Neuronal stem cell (in vitro differentiated cells): ENCODE data around the gene CCL18.
A peak's percentile ranks its signal among the peaks of the same experiment; 100 is the strongest.
"Not testable (repeated sequence)": the region's sequence is repeated elsewhere in the genome, so short reads cannot be mapped to it uniquely, and the experiment has no call there.

Experiments
- DNase-seq: peaks from one replicate; pipeline ENCODE4 v3.0.0-alpha.2; 2013; ENCODE audit warnings: low spot score
- H2AFZ ChIP-seq: one replicate; pipeline ENCODE4 v1.6.1; 2013; ENCODE audit warnings: mild to moderate bottlenecking, low read length, inconsistent platforms
- H2AK5ac ChIP-seq: 2 replicates; pipeline ENCODE4 v1.6.1; 2013; ENCODE audit warnings: low read depth, mild to moderate bottlenecking, inconsistent platforms, low read length, moderate library complexity, mixed read lengths
- H2BK120ac ChIP-seq: 2 replicates; pipeline ENCODE4 v1.6.1; 2013; ENCODE audit warnings: low read depth, mild to moderate bottlenecking, inconsistent platforms, low read length, moderate library complexity, mixed read lengths
- H2BK12ac ChIP-seq: one replicate; pipeline ENCODE4 v1.6.1; 2013; ENCODE audit warnings: low read length, inconsistent platforms
- H2BK15ac ChIP-seq: 2 replicates; pipeline ENCODE4 v1.6.1; 2013; ENCODE audit warnings: mild to moderate bottlenecking, low read length, inconsistent platforms, mixed read lengths
- H2BK5ac ChIP-seq: one replicate; pipeline ENCODE4 v1.6.1; 2013; ENCODE audit warnings: inconsistent platforms, mild to moderate bottlenecking, low read length, moderate library complexity
- H3K14ac ChIP-seq: one replicate; pipeline ENCODE4 v1.6.1; 2013; ENCODE audit warnings: low read length, inconsistent platforms
- H3K18ac ChIP-seq: 2 replicates; pipeline ENCODE4 v1.6.1; 2013; ENCODE audit warnings: low read length, inconsistent platforms
- H3K23ac ChIP-seq: 2 replicates; pipeline ENCODE4 v1.6.1; 2013; ENCODE audit warnings: low read depth, mild to moderate bottlenecking, mixed read lengths, low read length, inconsistent platforms; ENCODE audit not compliant: poor library complexity
- H3K27ac ChIP-seq: replicated peaks from 3 replicates; pipeline ENCODE4 v1.5.1; 2013; ENCODE audit warnings: low read length, inconsistent platforms
- H3K27me3 ChIP-seq, 3 experiments: 2 replicates each; pipeline ENCODE4 v1.6.1; 2013; ENCODE audit warnings: low read length in 3 of 3, mild to moderate bottlenecking in 2 of 3, inconsistent platforms in 1 of 3, low read depth in 1 of 3, mixed read lengths in 1 of 3, moderate library complexity in 1 of 3; ENCODE audit not compliant: control insufficient read depth in 3 of 3, insufficient read depth in 3 of 3
- H3K36me3 ChIP-seq, 2 donors: replicated peaks in 1 of 2; 2 replicates each; pipeline ENCODE4 v1.6.1; 2013; ENCODE audit warnings: low read length in 2 of 2; ENCODE audit not compliant: control insufficient read depth in 2 of 2, insufficient read depth in 2 of 2
- H3K4ac ChIP-seq: 2 replicates; pipeline ENCODE4 v1.6.1; 2013; ENCODE audit warnings: inconsistent platforms, mild to moderate bottlenecking, low read length, moderate library complexity
- H3K4me1 ChIP-seq, 2 donors: 1 replicate in 1 of 2; 2 replicates in 1 of 2; pipeline ENCODE4 v1.6.1; 2013; ENCODE audit warnings: low read length in 2 of 2, low read depth in 1 of 2; ENCODE audit not compliant: control insufficient read depth in 2 of 2, insufficient read depth in 1 of 2
- H3K4me2 ChIP-seq: one replicate; pipeline ENCODE4 v1.6.1; 2013; ENCODE audit warnings: mild to moderate bottlenecking, low read length, inconsistent platforms; ENCODE audit not compliant: insufficient read depth, poor library complexity, severe bottlenecking
- H3K4me3 ChIP-seq, 2 donors: 2 replicates each; pipeline ENCODE4 v1.5.1; 2013; ENCODE audit warnings: low read length in 2 of 2, mild to moderate bottlenecking in 2 of 2, inconsistent platforms in 1 of 2, moderate library complexity in 1 of 2
- H3K79me1 ChIP-seq: one replicate; pipeline ENCODE4 v1.6.1; 2013; ENCODE audit warnings: low read depth, mild to moderate bottlenecking, inconsistent platforms, low read length, moderate library complexity
- H3K9ac ChIP-seq: one replicate; pipeline ENCODE4 v1.6.1; 2013; ENCODE audit warnings: mild to moderate bottlenecking, low read depth, low read length, inconsistent platforms; ENCODE audit not compliant: poor library complexity
- H3K9me3 ChIP-seq, 2 donors: replicated peaks in 1 of 2; 2 replicates each; pipeline versions ENCODE3 to v1.6.1; 2013; ENCODE audit warnings: low read length in 2 of 2, mild to moderate bottlenecking in 2 of 2, inconsistent platforms in 1 of 2, low read depth in 1 of 2, mixed read lengths in 1 of 2, moderate library complexity in 1 of 2; ENCODE audit not compliant: control insufficient read depth in 2 of 2, insufficient read depth in 1 of 2
- H4K8ac ChIP-seq: one replicate; pipeline ENCODE4 v1.6.1; 2013; ENCODE audit warnings: low read depth, mild to moderate bottlenecking, inconsistent platforms, low read length, moderate library complexity
- H4K91ac ChIP-seq: one replicate; pipeline ENCODE4 v1.6.1; 2013; ENCODE audit warnings: low read length, low read depth, mild to moderate bottlenecking, inconsistent platforms; ENCODE audit not compliant: poor library complexity
- WGBS, 2 donors: extraction: QIAGEN DNeasy Blood & Tissue Kit; methylation state at CpG; one replicate each; pipeline ENCODE4 v1.1.7; 2013; ENCODE audit warnings: missing lambda C conversion rate in 2 of 2, mixed read lengths in 1 of 2; ENCODE audit not compliant: insufficient read length in 2 of 2, insufficient replicate concordance in 1 of 2; ENCODE audit errors: extremely low coverage in 2 of 2; 5-methylcytosine and 5-hydroxymethylcytosine counted together

The CCL18 gene

DNA sequence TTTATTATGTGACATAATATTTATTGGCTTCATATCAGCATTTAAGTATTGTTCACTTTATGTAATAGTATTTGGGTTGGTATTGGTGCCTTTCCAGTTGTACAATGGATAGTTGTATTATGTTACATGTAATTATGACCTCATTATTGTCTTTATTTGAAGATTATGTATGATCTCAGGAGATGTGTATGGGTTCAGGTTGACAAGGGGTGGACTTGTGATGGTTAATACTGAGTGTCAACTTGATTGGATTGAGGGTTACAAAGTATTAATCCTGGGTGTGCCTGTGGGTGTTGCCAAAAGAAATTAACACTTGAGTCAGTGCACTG lies 51.5 kb downstream of the CCL18 start:
- not testable (repeated sequence) for H2BK15ac ChIP-seq, H2BK5ac ChIP-seq, H3K18ac ChIP-seq, H4K8ac ChIP-seq, H3K4me1 ChIP-seq, H3K9ac ChIP-seq, H3K4me3 ChIP-seq, H3K36me3 ChIP-seq, H3K14ac ChIP-seq, H3K23ac ChIP-seq, H3K4me2 ChIP-seq, H2AK5ac ChIP-seq, H2AFZ ChIP-seq, H3K27me3 ChIP-seq, H4K91ac ChIP-seq, DNase-seq, H2BK12ac ChIP-seq, H3K9me3 ChIP-seq, H3K4ac ChIP-seq, H2BK120ac ChIP-seq, H3K79me1 ChIP-seq, H3K27ac ChIP-seq

DNA sequence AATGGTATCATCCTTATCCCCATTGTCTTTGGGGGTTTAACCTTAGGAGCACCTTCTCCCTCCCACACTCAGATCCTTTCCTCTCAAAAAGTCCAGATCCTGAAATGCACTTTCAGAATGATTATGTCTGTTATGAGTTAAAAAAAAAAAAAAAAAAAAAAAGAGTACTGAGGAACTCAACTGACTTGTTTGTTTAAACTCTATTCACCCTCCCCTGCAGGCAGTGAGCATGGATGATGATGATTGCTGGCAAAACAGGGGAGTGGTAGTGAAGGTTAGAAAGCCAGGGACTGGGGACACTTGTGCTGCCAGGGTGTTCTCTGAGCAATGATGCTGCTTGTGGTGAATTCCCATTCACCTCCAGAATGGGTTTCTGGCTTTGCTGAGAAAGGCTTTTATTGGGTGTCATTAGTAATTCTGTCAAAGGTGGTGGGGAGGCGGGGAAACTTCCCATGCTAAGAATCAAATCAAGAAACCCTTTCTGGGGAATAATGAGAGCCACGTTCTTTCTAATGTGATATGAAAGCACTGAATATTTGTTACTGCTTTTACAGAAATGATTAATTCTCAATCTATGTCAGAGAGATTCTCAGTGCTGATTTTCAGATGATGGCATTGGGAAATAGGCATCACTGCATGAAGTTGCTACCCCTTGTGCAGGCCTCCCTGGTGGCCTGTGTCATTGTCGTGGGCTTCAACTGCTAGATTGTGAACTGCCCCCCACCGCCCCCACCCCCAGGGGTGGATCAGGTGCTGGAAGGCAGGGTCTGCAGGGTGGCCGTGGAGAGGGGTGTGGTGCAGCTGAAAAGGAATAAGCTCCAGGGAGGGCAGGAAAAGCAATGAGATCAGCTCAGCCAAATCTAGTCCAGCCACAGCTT lies 53.7 kb downstream of the CCL18 start:
- Histone ChIP-seq H3K4ac (no peak overlapping the region), H2BK120ac (no peak overlapping the region), H3K4me3 (no peak overlapping the region), H2BK12ac (no peak overlapping the region), H3K27ac (no peak overlapping the region), H3K23ac (no peak overlapping the region), H4K8ac (no peak overlapping the region), H3K79me1 (no peaks in the 10 kb centered on the region), H2BK5ac (no peak overlapping the region), H2BK15ac (no peak overlapping the region), H3K4me1 (peaks cover 0 to 7% of the 10 kb centered on the region in 2 donors), H3K9ac (peak overlapping the region; percentile 3), H3K4me2 (no peak overlapping the region), H3K27me3 (no peaks in the 10 kb centered on the region), H2AFZ (no peak overlapping the region), H3K36me3 (no peaks in the 10 kb centered on the region), H3K14ac (no peak overlapping the region), H3K9me3 (no peaks in the 10 kb centered on the region), H3K18ac (peak overlapping the region; percentile 7), H2AK5ac (no peak overlapping the region), H4K91ac (no peak overlapping the region)
- no CpG with 5 or more reads among the region's 5 CpGs for WGBS, 2 donors
- DNase-seq = no peak

DNA sequence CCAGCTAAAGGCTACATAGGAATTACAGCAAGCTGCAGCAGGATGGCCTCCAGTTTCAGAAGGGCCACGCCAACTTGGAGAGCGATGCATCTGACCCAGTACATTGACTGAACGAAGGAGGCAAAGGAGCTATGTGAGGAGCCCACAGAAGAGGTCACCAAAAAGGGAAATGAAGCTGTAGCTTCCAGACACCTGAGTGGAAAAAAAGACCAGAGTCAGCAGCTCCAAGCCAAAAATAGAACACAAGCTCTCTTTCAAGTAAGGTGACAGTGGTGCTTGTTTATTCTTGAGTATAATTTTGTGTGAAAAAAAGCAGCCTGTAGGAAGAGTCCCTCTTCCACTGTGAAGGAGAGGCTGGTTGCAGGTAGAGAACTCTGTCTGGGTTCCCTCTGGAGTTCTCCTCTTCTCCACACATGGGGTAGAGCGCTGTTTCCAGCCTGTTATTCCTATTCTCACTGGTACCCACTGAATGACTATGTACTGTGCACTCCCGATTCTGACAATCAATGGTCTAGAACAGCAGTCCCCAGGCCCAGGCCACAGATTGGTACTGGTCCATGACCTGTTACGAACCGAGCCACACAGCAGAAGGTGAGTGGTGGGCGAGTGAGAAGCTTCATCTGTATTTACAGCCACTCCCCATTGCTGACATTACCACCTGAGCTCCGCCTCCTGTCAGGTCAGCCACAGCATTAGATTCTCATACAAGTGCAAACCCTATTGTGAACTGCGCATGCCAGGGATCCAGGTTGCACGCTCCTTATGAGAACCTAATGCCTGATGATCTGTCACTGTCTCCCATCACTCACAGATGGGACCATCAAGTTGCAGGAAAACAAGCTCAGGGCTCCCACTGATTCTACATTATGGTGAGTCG lies 54.6 kb downstream of the CCL18 start:
- no peak overlapping the region for H4K8ac ChIP-seq
- H2BK120ac ChIP-seq = no peak overlapping the region
- no peak overlapping the region for H3K4ac ChIP-seq
- no peak overlapping the region for H3K4me2 ChIP-seq
- H3K18ac ChIP-seq = no peak overlapping the region
- no peaks in the 10 kb centered on the region for H3K36me3 ChIP-seq
- H3K79me1 ChIP-seq = no peaks in the 10 kb centered on the region
- H3K14ac ChIP-seq = no peak overlapping the region
- H3K9ac ChIP-seq = no peak overlapping the region
- no peak for DNase-seq
- WGBS, 2 donors = no CpG with 5 or more reads among the region's 12 CpGs
- H2AFZ ChIP-seq = no peak overlapping the region
- H2BK5ac ChIP-seq = no peak overlapping the region
- no peak overlapping the region for H2BK12ac ChIP-seq
- no peak overlapping the region for H3K23ac ChIP-seq
- H3K9me3 ChIP-seq = no peaks in the 10 kb centered on the region
- no peak overlapping the region for H2AK5ac ChIP-seq
- peak overlapping the region in 1 of 2 donors; percentile 59 for H3K4me3 ChIP-seq
- no peaks in the 10 kb centered on the region for H3K27me3 ChIP-seq
- no peak overlapping the region for H4K91ac ChIP-seq
- no peak overlapping the region for H3K27ac ChIP-seq
- no peak overlapping the region for H2BK15ac ChIP-seq
- H3K4me1 ChIP-seq = peaks cover 0 to 7% of the 10 kb centered on the region in 2 donors

DNA sequence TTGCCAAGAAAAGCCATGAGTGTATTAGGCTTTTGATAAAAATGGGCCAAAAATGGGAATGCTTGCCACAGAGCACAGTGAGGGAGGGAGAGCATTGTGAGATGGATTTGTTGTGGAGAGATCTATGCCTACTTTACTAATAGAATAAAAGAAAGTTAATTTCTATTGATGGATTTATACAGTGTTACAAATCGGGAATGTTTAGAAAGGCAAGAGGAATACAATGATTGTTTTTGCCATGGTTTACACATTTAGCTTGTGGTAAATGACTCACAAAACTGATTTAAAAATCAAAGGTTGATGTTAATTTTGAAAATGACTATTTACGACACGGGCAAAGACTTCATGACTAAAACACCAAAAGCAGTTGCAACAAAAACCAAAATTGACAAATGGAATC lies 56.1 kb downstream of the CCL18 start:
- no CpG with 5 or more reads among the region's 3 CpGs for WGBS, 2 donors
- Histone ChIP-seq H4K8ac (no peak overlapping the region), H3K36me3 (no peaks in the 10 kb centered on the region), H3K27ac (no peak overlapping the region), H3K27me3 (no peaks in the 10 kb centered on the region), H2BK12ac (no peak overlapping the region), H2BK15ac (no peak overlapping the region), H2BK120ac (no peak overlapping the region), H3K18ac (no peak overlapping the region), H3K4me3 (no peak overlapping the region), H4K91ac (no peak overlapping the region), H3K9ac (no peak overlapping the region), H2AFZ (no peak overlapping the region), H3K4me1 (peaks cover 0 to 7% of the 10 kb centered on the region in 2 donors), H3K4ac (no peak overlapping the region), H3K79me1 (no peaks in the 10 kb centered on the region), H3K4me2 (no peak overlapping the region), H2BK5ac (no peak overlapping the region), H2AK5ac (no peak overlapping the region), H3K23ac (no peak overlapping the region), H3K14ac (no peak overlapping the region), H3K9me3 (peaks cover 2% of the 10 kb centered on the region in 2 donors)
- DNase-seq = no peak
